HG02938 (cell line): ENCODE measurements around the gene TTPAL.
"Not testable (repeated sequence)": the region's sequence is repeated elsewhere in the genome, so short reads cannot be mapped to it uniquely, and the experiment has no call there.

Experiments used
- ATAC-seq: cut with Tn5 transposase; IDR thresholded peaks from one replicate; pipeline ENCODE4 v1.9.1; 2021; ENCODE audit warnings: mild to moderate bottlenecking, moderate library complexity; ENCODE audit not compliant: unreplicated experiment

Gene TTPAL

GRCh38 chr20:44465001-44465560 is 10.6 kb upstream of the TTPAL start:
- ATAC-seq, result no peak

- ATAC-seq, result no peak
Measured at GRCh38 chr20:44467289-44467883, 8.3 kb upstream of the TTPAL start.

GRCh38 chr20:44468044-44468782 is 7.5 kb upstream of the TTPAL start:
- no peak for ATAC-seq

- ATAC-seq, result no peak
Measured at GRCh38 chr20:44470327-44470726, 5.3 kb upstream of the TTPAL start.

- no peak for ATAC-seq
Measured at GRCh38 chr20:44471481-44471882, 4.2 kb upstream of the TTPAL start.

GRCh38 chr20:44472283-44472682 is 3.4 kb upstream of the TTPAL start:
- not testable (repeated sequence) for ATAC-seq

- no peak for ATAC-seq
Measured at GRCh38 chr20:44475372-44475693, 341 bp upstream of the TTPAL start.

- no peak for ATAC-seq
Measured at GRCh38 chr20:44477151-44477550, 1.5 kb downstream of the TTPAL start.

- no peak for ATAC-seq
Measured at GRCh38 chr20:44478206-44478605, 2.5 kb downstream of the TTPAL start.

- no peak for ATAC-seq
Measured at GRCh38 chr20:44479643-44480042, 4.0 kb downstream of the TTPAL start.

GRCh38 chr20:44480097-44480496 is 4.4 kb downstream of the TTPAL start:
- ATAC-seq, result no peak

- no peak for ATAC-seq
Measured at GRCh38 chr20:44481719-44482416, 6.2 kb downstream of the TTPAL start.

GRCh38 chr20:44483112-44483511 is 7.4 kb downstream of the TTPAL start:
- no peak for ATAC-seq

GRCh38 chr20:44485078-44485829 is 9.6 kb downstream of the TTPAL start:
- no peak for ATAC-seq

GRCh38 chr20:44485830-44486198 is 10.1 kb downstream of the TTPAL start:
- no peak for ATAC-seq

- no peak for ATAC-seq
Measured at GRCh38 chr20:44488551-44488950, 12.9 kb downstream of the TTPAL start.

- ATAC-seq, result no peak
Measured at GRCh38 chr20:44489223-44489622, 13.5 kb downstream of the TTPAL start.

GRCh38 chr20:44489931-44490330 is 14.3 kb downstream of the TTPAL start:
- ATAC-seq, result no peak

- no peak for ATAC-seq
Measured at GRCh38 chr20:44491635-44492395, 16.1 kb downstream of the TTPAL start.

GRCh38 chr20:44494266-44494665 is 18.6 kb downstream of the TTPAL start:
- no peak for ATAC-seq

- no peak for ATAC-seq
Measured at GRCh38 chr20:44494681-44495080, 19.0 kb downstream of the TTPAL start.
